Breast epithelium (tissue), 4 donors: ENCODE data around the gene CTNND2. TPM values are rescaled to one million over a fixed set of nuclear protein-coding genes. Genes with fewer than 3 reads are reported as not detected.

Source experiments
- DNase-seq, 2 donors: peaks; one replicate each; pipeline ENCODE4 v3.0.0-alpha.2; 2019; ENCODE audit warnings: low spot score in 2 of 2
- H3K27ac ChIP-seq, 2 donors: fragments of 200-600 bp; sonication (generic) in 1 of 2; one replicate each; pipeline ENCODE4 v1.5.1; 2016 to 2019; ENCODE audit warnings: mild to moderate bottlenecking in 1 of 2
- H3K27me3 ChIP-seq, 2 donors: fragments of 200-600 bp; sonication (generic) in 1 of 2; one replicate each; pipeline versions ENCODE4 v1.5.1 to v1.6.0; 2017 to 2019; ENCODE audit warnings: control low read depth in 1 of 2, mild to moderate bottlenecking in 1 of 2
- H3K36me3 ChIP-seq: fragments of 200-600 bp; one replicate; pipeline ENCODE4 v1.5.1; 2019
- H3K4me1 ChIP-seq, 2 donors: fragments of 200-600 bp; sonication (generic); one replicate each; pipeline ENCODE4 v1.5.1; 2016 to 2019; ENCODE audit warnings: control low read depth in 1 of 2
- H3K4me3 ChIP-seq, 3 donors: fragments of 200-600 bp; sonication (generic); 1 replicate in 2 of 3; 2 replicates in 1 of 3; pipeline ENCODE4 v1.5.1; 2016 to 2019; ENCODE audit warnings: mild to moderate bottlenecking in 3 of 3, moderate library complexity in 2 of 3
- H3K9me3 ChIP-seq, 2 donors: fragments of 200-600 bp; sonication (generic) in 1 of 2; one replicate each; pipeline ENCODE4 v1.5.1; 2016 to 2019; ENCODE audit warnings: control low read depth in 1 of 2
- CTCF ChIP-seq, 3 donors: fragments of 450-650 bp; IDR thresholded peaks; one replicate each; pipeline ENCODE4 v1.5.1; 2016 to 2017; ENCODE audit warnings: antibody characterized with exemption in 3 of 3, mild to moderate bottlenecking in 3 of 3, moderate library complexity in 3 of 3
- POLR2A ChIP-seq: fragments of 450-650 bp; IDR thresholded peaks from one replicate; pipeline ENCODE4 v1.6.1; 2016; ENCODE audit warnings: antibody characterized with exemption, mild to moderate bottlenecking, moderate library complexity
- POLR2AphosphoS5 ChIP-seq, 3 donors: sonication (generic); formaldehyde crosslinking; IDR thresholded peaks; one replicate each; pipeline ENCODE4 v1.6.1; 2017; ENCODE audit warnings: antibody characterized with exemption in 3 of 3
- intact Hi-C: fragments of 100-400 bp; cut with DNase I; formaldehyde crosslinking; loops from one replicate; pipeline ENCODE4 v1.15.1; 2023; ENCODE audit warnings: low total_unique reads
- total RNA-seq, 3 donors: library from RNA; depleted of rRNA; stranded (reverse); fragments of >200 nt; gene quantifications; one replicate each; pipeline ENCODE4 v1.1.0, GENCODE V29; 2016

Gene CTNND2
- total RNA-seq, 3 donors from 2014 or later = 3.3 to 6.0 TPM; not detected in 1

GRCh38 chr5:11251247-11251646 is 653.0 kb downstream of the CTNND2 start:
- no peak for DNase-seq
- no peak overlapping the region for H3K4me3 ChIP-seq
- no peaks in the 10 kb centered on the region for H3K36me3 ChIP-seq
- intact Hi-C loops = no loop called here
- no peaks in the 10 kb centered on the region for H3K27me3 ChIP-seq
- no peaks in the 10 kb centered on the region for H3K4me1 ChIP-seq
- no peak overlapping the region for H3K27ac ChIP-seq
- TF ChIP-seq POLR2A = no peak
- no peak for TF ChIP-seq CTCF (IDR thresholded peaks at IDR 0.05)
- no peak for TF ChIP-seq POLR2AphosphoS5 (IDR thresholded peaks at IDR 0.05)
- no peaks in the 10 kb centered on the region for H3K9me3 ChIP-seq

- Histone ChIP-seq H3K36me3 (no peaks in the 10 kb centered on the region), H3K27ac (no peak overlapping the region), H3K9me3 (no peaks in the 10 kb centered on the region), H3K27me3 (no peaks in the 10 kb centered on the region), H3K4me1 (no peaks in the 10 kb centered on the region), H3K4me3 (no peak overlapping the region)
- no peak for TF ChIP-seq POLR2A
- intact Hi-C loops = no loop called here
- no peak for DNase-seq
These were observed 655.3 kb downstream of the CTNND2 start for GRCh38 chr5:11248966-11249365.

- intact Hi-C loops = no loop called here
- no peaks in the 10 kb centered on the region for H3K27me3 ChIP-seq
- H3K4me3 ChIP-seq = no peak overlapping the region
- H3K36me3 ChIP-seq = no peaks in the 10 kb centered on the region
- H3K4me1 ChIP-seq = no peaks in the 10 kb centered on the region
- no peaks in the 10 kb centered on the region for H3K9me3 ChIP-seq
- no peak for DNase-seq
- H3K27ac ChIP-seq = no peak overlapping the region
- TF ChIP-seq CTCF (IDR thresholded peaks at IDR 0.05) = no peak
These were observed 657.0 kb downstream of the CTNND2 start for GRCh38 chr5:11247224-11247623.

DNA sequence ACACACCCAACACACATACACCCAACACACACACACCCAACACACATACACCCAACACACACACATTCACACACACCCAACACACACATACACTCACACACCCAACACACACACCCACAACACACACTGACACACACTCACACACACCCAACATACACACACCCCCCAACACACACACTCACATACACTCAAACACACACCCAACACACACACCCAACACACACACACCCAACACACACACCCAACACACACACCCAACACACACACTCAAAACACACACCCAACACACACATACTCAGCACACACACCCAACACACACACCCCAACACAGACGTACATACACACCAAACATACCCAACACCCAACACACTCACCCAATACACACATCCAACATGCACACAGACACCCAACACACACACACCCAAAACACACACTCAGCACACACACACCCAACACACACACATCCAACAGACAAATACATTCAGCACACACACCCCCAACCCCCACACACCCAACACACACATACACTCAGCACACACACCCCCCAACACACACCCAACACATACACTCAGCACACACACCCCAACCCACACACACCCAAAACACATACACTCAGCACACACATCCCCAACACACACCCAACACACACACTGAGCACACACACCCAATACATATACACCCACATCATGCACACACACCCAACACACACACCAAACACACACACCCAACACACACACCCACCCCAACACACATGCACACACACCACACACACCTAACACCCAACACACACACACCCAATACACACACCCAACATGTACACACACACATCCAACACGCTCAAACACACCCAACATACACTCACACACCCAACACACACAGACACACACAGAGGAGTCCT is 663.7 kb downstream of the CTNND2 start:
- Histone ChIP-seq H3K4me3 (no peak overlapping the region), H3K36me3 (no peaks in the 10 kb centered on the region), H3K4me1 (no peaks in the 10 kb centered on the region), H3K9me3 (no peaks in the 10 kb centered on the region), H3K27me3 (no peaks in the 10 kb centered on the region), H3K27ac (no peak overlapping the region)
- DNase-seq = no peak
- intact Hi-C loops = no loop called here
- no peak for TF ChIP-seq POLR2AphosphoS5 (IDR thresholded peaks at IDR 0.05)
- TF ChIP-seq CTCF (IDR thresholded peaks at IDR 0.05) = no peak
- TF ChIP-seq POLR2A = no peak

DNA sequence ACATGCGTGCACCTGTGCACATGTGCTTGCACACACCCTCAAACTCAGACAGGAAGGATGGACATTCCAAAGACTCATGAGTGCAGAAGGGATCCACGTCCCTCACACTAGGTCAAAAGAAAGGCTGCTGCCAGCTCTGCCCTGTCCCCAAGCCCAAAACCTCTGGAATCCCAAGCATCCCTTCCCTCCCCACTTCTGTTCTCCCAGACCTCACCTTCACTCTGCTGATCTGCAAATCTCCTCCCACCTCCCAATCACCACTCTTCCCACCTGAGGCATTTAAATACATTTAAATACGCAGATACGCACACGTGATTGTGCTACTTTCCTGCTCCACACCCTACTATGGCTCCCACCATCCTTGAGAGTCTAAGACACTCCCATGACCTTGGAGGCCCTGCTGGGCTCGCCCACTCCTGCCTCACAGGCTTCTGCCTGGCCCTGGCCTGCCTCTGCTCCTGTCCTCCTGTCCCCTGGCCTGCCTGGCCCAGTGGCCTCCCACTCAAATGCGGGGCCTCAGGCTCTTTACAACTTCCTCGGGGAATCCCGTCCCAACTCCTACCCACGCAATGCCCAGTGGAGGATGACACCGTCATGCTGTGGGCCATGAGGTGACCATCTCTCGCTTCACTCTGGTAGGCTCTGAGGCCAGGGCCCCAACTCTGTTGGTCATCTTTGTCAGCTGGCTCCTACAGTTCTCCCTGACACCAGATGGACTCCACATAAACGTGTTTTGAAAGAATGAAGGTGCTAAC is 664.8 kb downstream of the CTNND2 start:
- no peaks in the 10 kb centered on the region for H3K36me3 ChIP-seq
- H3K4me3 ChIP-seq = no peak overlapping the region
- intact Hi-C loops = no loop called here
- H3K27ac ChIP-seq = no peak overlapping the region
- no peak for DNase-seq
- no peak for TF ChIP-seq CTCF (IDR thresholded peaks at IDR 0.05)
- TF ChIP-seq POLR2A = no peak
- TF ChIP-seq POLR2AphosphoS5 (IDR thresholded peaks at IDR 0.05) = no peak
- H3K4me1 ChIP-seq = no peaks in the 10 kb centered on the region
- no peaks in the 10 kb centered on the region for H3K9me3 ChIP-seq
- H3K27me3 ChIP-seq = no peaks in the 10 kb centered on the region
